ENCODE results near the gene GLRA2. TPM values are rescaled to one million over a fixed set of nuclear protein-coding genes. Genes with fewer than 3 reads are reported as not detected.
A peak's percentile ranks its signal among the peaks of the same experiment; 100 is the strongest.

Gene GLRA2
- total and polyA plus RNA-seq, 2 donors (not counting 1 experiment from before 2014, with no cell fraction given): not detected

- Mint-ChIP-seq H3K4me1 (peaks cover 54% of the 10 kb centered on the region), H3K27me3 (no peaks in the 10 kb centered on the region), H3K27ac (no peak overlapping the region), H3K9me3 (ENCODE audit: insufficient read depth) (no peaks in the 10 kb centered on the region), H3K4me3 (peak overlapping the region; percentile 57)
- ATAC-seq (ENCODE audit: low read depth) (peak; percentile 51), DNase-seq (peak; percentile 14)
- POLR2A ChIA-PET: no interaction called here
- no peak overlapping the region for H3K4me3 ChIP-seq (ENCODE audit: control extremely low read depth in 1 of 5, extremely low read depth in 1 of 5, insufficient read depth in 1 of 5, low read depth in 2 of 5, low read length in 4 of 5)
- H3K4me2 ChIP-seq (replicated peaks; ENCODE audit: low read depth, low read length, poor library complexity, severe bottlenecking): peak overlapping the region; percentile 36
- H3K4me1 ChIP-seq (ENCODE audit: control insufficient read depth in 2 of 2, insufficient read depth in 2 of 2, low read length in 2 of 2): peaks cover 36 to 38% of the 10 kb centered on the region in 2 donors
- H3K79me2 ChIP-seq (ENCODE audit: control insufficient read depth, insufficient read depth, low read length): no peaks in the 10 kb centered on the region
- no peak overlapping the region for H2AFZ ChIP-seq (ENCODE audit: insufficient read depth, low read depth, low read length, poor library complexity, severe bottlenecking)
- no peak overlapping the region for H3K27ac ChIP-seq (ENCODE audit: low read length in 2 of 2)
- H3K9me3 ChIP-seq (ENCODE audit: control extremely low read depth in 1 of 3, control insufficient read depth in 2 of 3, insufficient read depth in 1 of 3, low read length in 2 of 3): no peaks in the 10 kb centered on the region
- intact Hi-C loops (cut with micrococcal nuclease): loop anchor here (5.0 kb wide), 1 partner anchor 201 kb away; the partner anchor contains the start of genes FANCB and MOSPD2
- H3K9ac ChIP-seq (ENCODE audit: low read length): no peak overlapping the region
- no peaks in the 10 kb centered on the region for H4K20me1 ChIP-seq (ENCODE audit: control insufficient read depth, insufficient read depth, low read length, poor library complexity, severe bottlenecking)
- CTCF ChIA-PET: no interaction called here
- TF ChIP-seq CTCF (IDR thresholded peaks at IDR 0.05): no peak
- TF ChIP-seq EZH2 (IDR thresholded peaks at IDR 0.05; ENCODE audit: borderline replicate concordance, insufficient read depth, low read depth, low read length, poor library complexity, severe bottlenecking): no peak
- no peaks in the 10 kb centered on the region for H3K27me3 ChIP-seq (replicated peaks in 1 of 4; ENCODE audit: control extremely low read depth in 1 of 4, control insufficient read depth in 3 of 4, insufficient read depth in 4 of 4, low read length in 3 of 4)
- H3K36me3 ChIP-seq (replicated peaks in 1 of 2; ENCODE audit: control extremely low read depth in 1 of 2, control insufficient read depth in 1 of 2, extremely low read depth in 1 of 2, insufficient read depth in 2 of 2, low read length in 1 of 2): no peaks in the 10 kb centered on the region
- WGBS (ENCODE audit: insufficient coverage): no CpG with 5 or more reads among the region's 1 CpG
These were observed 141.5 kb downstream of the GLRA2 start for GRCh38 chrX:14670819-14671218.

GRCh38 chrX:14672611-14673172 is 143.4 kb downstream of the GLRA2 start:
- TF ChIP-seq EZH2 (IDR thresholded peaks at IDR 0.05; ENCODE audit: borderline replicate concordance, insufficient read depth, low read depth, low read length, poor library complexity, severe bottlenecking) (no peak), CTCF (IDR thresholded peaks at IDR 0.05) (no peak)
- WGBS (ENCODE audit: insufficient coverage): no CpG with 5 or more reads among the region's 5 CpGs
- DNase-seq: no peak
- CTCF ChIA-PET: no interaction called here
- H3K4me3 ChIP-seq (ENCODE audit: control extremely low read depth in 1 of 5, extremely low read depth in 1 of 5, insufficient read depth in 1 of 5, low read depth in 2 of 5, low read length in 4 of 5): no peak overlapping the region
- H3K79me2 ChIP-seq (ENCODE audit: control insufficient read depth, insufficient read depth, low read length): no peaks in the 10 kb centered on the region
- no peak overlapping the region for H3K27ac ChIP-seq (ENCODE audit: low read length in 2 of 2)
- H3K27me3 Mint-ChIP-seq: no peaks in the 10 kb centered on the region
- peaks cover 54% of the 10 kb centered on the region for H3K4me1 Mint-ChIP-seq
- no peak overlapping the region for H3K4me3 Mint-ChIP-seq
- H2AFZ ChIP-seq (ENCODE audit: insufficient read depth, low read depth, low read length, poor library complexity, severe bottlenecking): no peak overlapping the region
- H3K9me3 Mint-ChIP-seq (ENCODE audit: insufficient read depth): no peaks in the 10 kb centered on the region
- H3K36me3 ChIP-seq (replicated peaks in 1 of 2; ENCODE audit: control extremely low read depth in 1 of 2, control insufficient read depth in 1 of 2, extremely low read depth in 1 of 2, insufficient read depth in 2 of 2, low read length in 1 of 2): no peaks in the 10 kb centered on the region
- peaks cover 36 to 38% of the 10 kb centered on the region in 2 donors for H3K4me1 ChIP-seq (ENCODE audit: control insufficient read depth in 2 of 2, insufficient read depth in 2 of 2, low read length in 2 of 2)
- H3K4me2 ChIP-seq (replicated peaks; ENCODE audit: low read depth, low read length, poor library complexity, severe bottlenecking): no peak overlapping the region
- H3K27ac Mint-ChIP-seq: no peak overlapping the region
- H3K9ac ChIP-seq (ENCODE audit: low read length): no peak overlapping the region
- H4K20me1 ChIP-seq (ENCODE audit: control insufficient read depth, insufficient read depth, low read length, poor library complexity, severe bottlenecking): no peaks in the 10 kb centered on the region
- no peaks in the 10 kb centered on the region for H3K9me3 ChIP-seq (ENCODE audit: control extremely low read depth in 1 of 3, control insufficient read depth in 2 of 3, insufficient read depth in 1 of 3, low read length in 2 of 3)
- intact Hi-C loops (cut with micrococcal nuclease): loop anchor here (5.0 kb wide), 1 partner anchor 200 kb away; the partner anchor contains the start of genes FANCB and MOSPD2
- H3K27me3 ChIP-seq (replicated peaks in 1 of 4; ENCODE audit: control extremely low read depth in 1 of 4, control insufficient read depth in 3 of 4, insufficient read depth in 4 of 4, low read length in 3 of 4): no peaks in the 10 kb centered on the region
- POLR2A ChIA-PET: no interaction called here
- ATAC-seq (ENCODE audit: low read depth): no peak
